Activated CD4-positive, alpha-beta T cell treated with anti-CD3 and anti-CD28 coated beads for 36 hours (primary cell): Measurements from ENCODE around the gene LHFPL3. TPM values are rescaled to one million over a fixed set of nuclear protein-coding genes. Genes with fewer than 3 reads are reported as not detected.

ENCODE experiments used
- ATAC-seq: fragments of 200-7000 bp; cut with Tn5 transposase; one replicate; pipeline ENCODE4 v1.10.0; 2021; ENCODE audit warnings: mild to moderate bottlenecking, moderate library complexity
- CTCF ChIA-PET: fragments of 350-600 bp; sonication (Branson Sonifier 250); formaldehyde crosslinking; loops from one replicate; lab custom pipeline; 2021; ENCODE audit warnings: antibody characterized with exemption; lab: Charles Lee
- POLR2A ChIA-PET: fragments of 350-600 bp; sonication (Branson Sonifier 250); formaldehyde crosslinking; loops from one replicate; lab custom pipeline; 2021; ENCODE audit warnings: antibody characterized with exemption, inconsistent platforms; lab: Charles Lee
- DNase-seq: peaks from one replicate; pipeline ENCODE4 v3.0.0-alpha.2; 2020
- H3K27ac Mint-ChIP-seq: one replicate; pipeline ENCODE4 v1.8.0; 2021; ENCODE audit warnings: mixed read lengths
- H3K27me3 Mint-ChIP-seq: one replicate; pipeline ENCODE4 v1.8.0; 2021; ENCODE audit warnings: mixed read lengths
- H3K36me3 Mint-ChIP-seq: one replicate; pipeline ENCODE4 v1.8.0; 2021; ENCODE audit warnings: low read depth, mixed read lengths
- H3K4me1 Mint-ChIP-seq: one replicate; pipeline ENCODE4 v1.8.0; 2021; ENCODE audit warnings: mixed read lengths
- H3K4me3 Mint-ChIP-seq: one replicate; pipeline ENCODE4 v1.8.0; 2021; ENCODE audit warnings: mild to moderate bottlenecking, moderate library complexity, mixed read lengths
- H3K9me3 Mint-ChIP-seq: one replicate; pipeline ENCODE4 v1.8.0; 2021; ENCODE audit warnings: low read depth, mixed read lengths
- intact Hi-C, 2 experiments: fragments of 100-400 bp; cut with DNase I in 1 of 2; cut with micrococcal nuclease in 1 of 2; formaldehyde crosslinking; loops; one replicate each; pipeline versions ENCODE4 v1.14.2 to v1.15.1; 2022 to 2024; cut with DNase I, micrococcal nuclease
- total RNA-seq, 2 experiments: library from RNA; stranded (reverse); gene quantifications; one replicate each; pipeline ENCODE4 v1.2.3, GENCODE V29; 2021

The LHFPL3 gene
- total RNA-seq, 2 experiments from 2014 or later: not detected

GRCh38 chr7:104371980-104372357, 43.6 kb downstream of the LHFPL3 start:
- ChIA-PET CTCF (no interaction called here), POLR2A (no interaction called here)
- ATAC-seq: no peak
- H3K27me3 Mint-ChIP-seq: peaks cover 7% of the 10 kb centered on the region
- no peak overlapping the region for H3K27ac Mint-ChIP-seq
- intact Hi-C loops: no loop called here
- H3K9me3 Mint-ChIP-seq: no peaks in the 10 kb centered on the region
- H3K4me3 Mint-ChIP-seq: no peak overlapping the region
- no peaks in the 10 kb centered on the region for H3K36me3 Mint-ChIP-seq
- DNase-seq: no peak
- no peaks in the 10 kb centered on the region for H3K4me1 Mint-ChIP-seq

GRCh38 chr7:104382616-104383015, 54.2 kb downstream of the LHFPL3 start:
- POLR2A ChIA-PET: no interaction called here
- Mint-ChIP-seq H3K27me3 (peaks cover 3% of the 10 kb centered on the region), H3K4me3 (no peak overlapping the region), H3K9me3 (peaks cover 11% of the 10 kb centered on the region), H3K36me3 (no peaks in the 10 kb centered on the region), H3K27ac (no peak overlapping the region), H3K4me1 (no peaks in the 10 kb centered on the region)
- CTCF ChIA-PET: no interaction called here
- ATAC-seq: no peak
- intact Hi-C loops: no loop called here
- DNase-seq: no peak

DNA sequence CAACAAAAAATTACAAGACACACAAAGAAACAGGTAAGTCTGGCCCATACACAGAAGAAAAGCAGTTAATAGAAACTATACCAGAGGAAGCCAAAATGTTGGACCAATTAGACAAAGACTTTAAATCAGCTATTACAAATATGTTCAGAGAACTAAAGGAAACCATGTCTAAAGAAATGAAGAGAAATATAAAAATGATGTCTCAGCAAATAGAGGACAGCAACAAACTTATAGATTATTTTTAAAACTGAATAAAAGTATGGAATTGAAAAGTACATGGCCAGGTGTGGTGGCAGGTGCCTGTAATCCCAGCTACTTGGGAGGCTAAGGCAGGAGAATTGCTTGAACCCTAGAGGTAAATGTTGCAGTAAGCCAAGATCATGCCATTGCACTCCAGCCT, 58.5 kb downstream of the LHFPL3 start:
- Mint-ChIP-seq H3K27me3 (no peaks in the 10 kb centered on the region), H3K9me3 (peaks cover 21% of the 10 kb centered on the region), H3K4me1 (no peaks in the 10 kb centered on the region), H3K27ac (no peak overlapping the region), H3K4me3 (no peak overlapping the region), H3K36me3 (no peaks in the 10 kb centered on the region)
- intact Hi-C loops: no loop called here
- ATAC-seq: no peak
- DNase-seq: no peak
- ChIA-PET POLR2A (no interaction called here), CTCF (no interaction called here)

- intact Hi-C loops: no loop called here
- no peaks in the 10 kb centered on the region for H3K36me3 Mint-ChIP-seq
- no peak for ATAC-seq
- peaks cover 21% of the 10 kb centered on the region for H3K9me3 Mint-ChIP-seq
- no peaks in the 10 kb centered on the region for H3K27me3 Mint-ChIP-seq
- POLR2A ChIA-PET: no interaction called here
- H3K27ac Mint-ChIP-seq: no peak overlapping the region
- H3K4me1 Mint-ChIP-seq: no peaks in the 10 kb centered on the region
- no peak for DNase-seq
- CTCF ChIA-PET: no interaction called here
- H3K4me3 Mint-ChIP-seq: no peak overlapping the region
Measured at GRCh38 chr7:104388222-104388621, 59.8 kb downstream of the LHFPL3 start.

GRCh38 chr7:104395162-104395561, 66.8 kb downstream of the LHFPL3 start:
- ChIA-PET CTCF (no interaction called here), POLR2A (no interaction called here)
- H3K27me3 Mint-ChIP-seq: peaks cover 5% of the 10 kb centered on the region
- DNase-seq (no peak), ATAC-seq (no peak)
- no peak overlapping the region for H3K27ac Mint-ChIP-seq
- intact Hi-C loops: no loop called here
- H3K9me3 Mint-ChIP-seq: peaks cover 1% of the 10 kb centered on the region
- no peak overlapping the region for H3K4me3 Mint-ChIP-seq
- no peaks in the 10 kb centered on the region for H3K4me1 Mint-ChIP-seq
- no peaks in the 10 kb centered on the region for H3K36me3 Mint-ChIP-seq

DNA sequence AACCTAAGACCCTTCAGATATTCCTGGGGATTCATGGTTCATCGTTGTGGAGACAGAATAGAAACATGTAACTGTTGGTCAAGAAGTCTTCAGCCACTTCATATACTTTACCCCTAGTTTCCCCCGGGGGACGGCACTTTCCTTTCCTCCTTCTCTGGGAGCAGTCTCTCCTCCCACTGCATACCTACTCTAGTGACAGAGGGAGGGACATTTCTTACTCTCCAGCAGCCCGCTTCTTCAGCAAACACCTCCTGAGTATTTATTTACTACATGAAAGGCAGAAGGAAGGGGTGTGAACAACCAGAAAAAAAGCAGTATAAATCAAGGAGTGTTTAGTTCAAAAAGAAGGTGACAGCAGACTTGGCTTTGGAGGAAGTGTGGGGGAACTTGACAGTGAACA, 69.0 kb downstream of the LHFPL3 start:
- ATAC-seq: no peak
- DNase-seq: no peak
- POLR2A ChIA-PET: no interaction called here
- peaks cover 8% of the 10 kb centered on the region for H3K27me3 Mint-ChIP-seq
- H3K36me3 Mint-ChIP-seq: no peaks in the 10 kb centered on the region
- CTCF ChIA-PET: no interaction called here
- no peak overlapping the region for H3K4me3 Mint-ChIP-seq
- no peak overlapping the region for H3K27ac Mint-ChIP-seq
- H3K4me1 Mint-ChIP-seq: no peaks in the 10 kb centered on the region
- H3K9me3 Mint-ChIP-seq: no peaks in the 10 kb centered on the region
- intact Hi-C loops: no loop called here

- DNase-seq: no peak
- Mint-ChIP-seq H3K9me3 (no peaks in the 10 kb centered on the region), H3K27me3 (no peaks in the 10 kb centered on the region), H3K36me3 (no peaks in the 10 kb centered on the region), H3K4me1 (no peaks in the 10 kb centered on the region), H3K4me3 (no peak overlapping the region), H3K27ac (no peak overlapping the region)
- intact Hi-C loops: no loop called here
- POLR2A ChIA-PET: no interaction called here
- no peak for ATAC-seq
- CTCF ChIA-PET: no interaction called here
Measured at GRCh38 chr7:104408371-104408770, 80.0 kb downstream of the LHFPL3 start.

DNA sequence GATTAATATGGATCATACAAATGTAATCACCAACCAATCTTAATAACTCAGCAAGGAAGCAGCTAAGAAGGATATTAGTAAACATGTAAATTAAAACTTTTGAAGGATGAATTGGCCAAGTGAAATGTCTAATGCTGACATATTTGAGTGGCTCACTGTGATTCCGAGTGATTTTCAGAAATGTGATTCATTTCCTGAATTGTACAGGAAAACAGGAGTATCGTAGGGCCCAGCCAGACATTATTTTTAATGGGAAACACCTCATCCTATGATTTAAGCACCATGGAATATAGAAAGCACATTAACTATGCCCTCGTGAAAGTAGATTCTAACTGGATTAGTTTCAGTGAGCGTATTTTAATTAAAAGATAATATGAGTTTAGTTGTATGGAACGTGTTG, 82.3 kb downstream of the LHFPL3 start:
- intact Hi-C loops: no loop called here
- no peak for DNase-seq
- Mint-ChIP-seq H3K27ac (no peak overlapping the region), H3K4me1 (no peaks in the 10 kb centered on the region), H3K36me3 (no peaks in the 10 kb centered on the region), H3K27me3 (no peaks in the 10 kb centered on the region), H3K4me3 (no peak overlapping the region), H3K9me3 (no peaks in the 10 kb centered on the region)
- ATAC-seq: no peak
- POLR2A ChIA-PET: no interaction called here
- CTCF ChIA-PET: no interaction called here

DNA sequence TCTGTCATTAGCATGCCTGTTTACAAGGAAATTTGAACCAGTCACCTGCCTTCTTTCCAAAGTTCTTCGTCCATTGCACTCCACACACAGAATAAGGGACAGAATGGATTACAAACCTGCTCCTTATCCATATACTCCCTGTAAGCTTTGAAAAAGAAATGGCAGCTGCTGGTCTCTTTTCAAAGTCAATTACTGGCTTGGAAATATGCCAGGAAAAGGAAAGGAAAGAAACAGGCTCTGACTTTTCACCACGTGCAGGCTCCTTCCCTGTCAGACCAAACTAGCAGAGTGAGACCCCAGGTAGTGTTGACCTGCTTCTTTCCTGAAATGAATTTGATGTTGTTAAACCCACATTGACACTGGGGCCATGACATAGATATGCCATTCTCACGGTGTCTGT, 84.5 kb downstream of the LHFPL3 start:
- ChIA-PET CTCF (interaction anchor here (0.9 kb wide), 1 partner anchor 11 kb away, joined by 3 read pairs; no protein-coding TSS in a partner anchor), POLR2A (no interaction called here)
- no peak for ATAC-seq
- Mint-ChIP-seq H3K4me1 (no peaks in the 10 kb centered on the region), H3K9me3 (no peaks in the 10 kb centered on the region), H3K27ac (no peak overlapping the region), H3K27me3 (no peaks in the 10 kb centered on the region), H3K36me3 (no peaks in the 10 kb centered on the region), H3K4me3 (no peak overlapping the region)
- intact Hi-C loops: no loop called here
- DNase-seq: no peak

GRCh38 chr7:104414216-104414615, 85.8 kb downstream of the LHFPL3 start:
- intact Hi-C loops: no loop called here
- CTCF ChIA-PET: no interaction called here
- DNase-seq (no peak), ATAC-seq (no peak)
- POLR2A ChIA-PET: no interaction called here
- no peaks in the 10 kb centered on the region for H3K36me3 Mint-ChIP-seq
- H3K27me3 Mint-ChIP-seq: no peaks in the 10 kb centered on the region
- no peak overlapping the region for H3K27ac Mint-ChIP-seq
- no peak overlapping the region for H3K4me3 Mint-ChIP-seq
- H3K9me3 Mint-ChIP-seq: no peaks in the 10 kb centered on the region
- H3K4me1 Mint-ChIP-seq: no peaks in the 10 kb centered on the region

DNA sequence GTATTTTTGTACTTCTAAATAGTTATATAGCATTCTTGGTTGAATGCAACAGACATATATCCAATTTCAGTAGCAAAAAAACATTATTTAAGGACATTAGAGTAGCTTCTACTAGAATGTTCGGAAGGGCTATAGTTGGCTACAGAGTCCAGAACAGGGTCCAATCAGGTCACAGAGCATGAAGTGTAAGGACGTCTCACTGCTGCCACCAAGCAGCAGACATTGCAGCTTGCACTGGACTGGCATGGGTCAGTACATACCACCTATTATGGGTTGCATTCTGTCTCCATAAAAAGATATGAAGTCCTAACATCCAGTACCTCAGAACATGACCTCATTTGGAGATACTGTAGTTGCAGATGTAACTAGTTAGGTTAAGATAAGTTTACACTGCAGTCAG, 87.3 kb downstream of the LHFPL3 start:
- Mint-ChIP-seq H3K27me3 (no peaks in the 10 kb centered on the region), H3K36me3 (no peaks in the 10 kb centered on the region), H3K27ac (no peak overlapping the region), H3K9me3 (no peaks in the 10 kb centered on the region), H3K4me1 (no peaks in the 10 kb centered on the region), H3K4me3 (no peak overlapping the region)
- intact Hi-C loops: no loop called here
- DNase-seq (no peak), ATAC-seq (no peak)
- ChIA-PET CTCF (no interaction called here), POLR2A (no interaction called here)

DNA sequence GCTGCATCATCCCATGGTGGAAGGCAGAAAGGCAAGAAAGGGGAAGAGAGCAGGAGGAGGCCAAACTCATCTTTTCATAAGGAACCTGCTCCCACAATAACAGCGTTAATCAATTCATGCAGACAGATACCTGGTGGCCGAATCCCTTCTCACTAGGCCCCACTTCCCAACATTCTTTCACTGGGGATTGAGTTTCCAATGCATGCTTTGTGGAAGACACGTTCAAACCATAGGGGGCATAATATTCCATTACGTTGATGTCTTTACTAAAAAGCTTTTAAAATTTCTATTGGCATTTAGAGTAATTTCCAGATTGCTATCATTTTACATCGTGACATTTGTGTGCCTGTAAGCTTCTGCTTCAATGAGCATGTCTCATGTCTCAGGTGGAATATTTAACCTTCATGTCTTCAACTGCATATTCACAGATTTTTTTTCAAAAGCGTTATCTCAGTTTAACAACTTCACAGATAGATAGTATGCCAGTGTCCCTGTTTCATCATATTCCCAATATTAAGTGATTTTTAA, 88.5 kb downstream of the LHFPL3 start:
- CTCF ChIA-PET: no interaction called here
- no peaks in the 10 kb centered on the region for H3K9me3 Mint-ChIP-seq
- H3K4me1 Mint-ChIP-seq: no peaks in the 10 kb centered on the region

GRCh38 chr7:104431930-104432329, 103.5 kb downstream of the LHFPL3 start:
- Mint-ChIP-seq H3K36me3 (no peaks in the 10 kb centered on the region), H3K9me3 (no peaks in the 10 kb centered on the region), H3K27me3 (peaks cover 5% of the 10 kb centered on the region), H3K27ac (no peak overlapping the region), H3K4me3 (no peak overlapping the region), H3K4me1 (no peaks in the 10 kb centered on the region)
- CTCF ChIA-PET: no interaction called here
- POLR2A ChIA-PET: no interaction called here
- ATAC-seq (no peak), DNase-seq (no peak)
- intact Hi-C loops: no loop called here

More for the DNA sequence above, 88.5 kb downstream of the LHFPL3 start:
- Mint-ChIP-seq H3K27ac (no peak overlapping the region), H3K36me3 (no peaks in the 10 kb centered on the region), H3K27me3 (no peaks in the 10 kb centered on the region), H3K4me3 (no peak overlapping the region)
- intact Hi-C loops: no loop called here
- no peak for ATAC-seq
- no peak for DNase-seq
- POLR2A ChIA-PET: no interaction called here
